Measurements from ENCODE around the gene PFDN1. TPM values are rescaled to one million over a fixed set of nuclear protein-coding genes. Genes with fewer than 3 reads are reported as not detected.

Gene PFDN1
- total RNA-seq, 5 donors from 2014 or later (not counting 1 experiment from before 2014, with no cell fraction given): 26.9 to 32.2 (median 28.1) TPM

GRCh38 chr5:140225396-140225795 lies 77.5 kb downstream of the PFDN1 start:
- no peaks in the 10 kb centered on the region for H3K36me3 Mint-ChIP-seq
- no peaks in the 10 kb centered on the region for H3K4me1 ChIP-seq (ENCODE audit: control insufficient read depth in 1 of 2, extremely low read depth in 1 of 2, insufficient read depth in 2 of 2, low read length in 2 of 2)
- H3K27me3 Mint-ChIP-seq: peaks cover 0 to 5% of the 10 kb centered on the region in 2 donors
- WGBS (ENCODE audit: insufficient coverage): 92% methylated on average over 2 of the region's 3 CpGs
- H3K4me3 Mint-ChIP-seq: no peak overlapping the region
- H3K36me3 ChIP-seq (ENCODE audit: control insufficient read depth in 2 of 2, extremely low read depth in 1 of 2, insufficient read depth in 1 of 2, low read length in 1 of 2): no peaks in the 10 kb centered on the region
- H3K27me3 ChIP-seq (replicated peaks in 1 of 2; ENCODE audit: control insufficient read depth in 2 of 2, extremely low read depth in 1 of 2, insufficient read depth in 2 of 2, low read length in 1 of 2): peaks cover 0 to 3% of the 10 kb centered on the region in 2 experiments
- no peaks in the 10 kb centered on the region for H3K9me3 ChIP-seq
- no peak overlapping the region for H3K27ac Mint-ChIP-seq
- DNase-seq (no peak), ATAC-seq (replicated peaks in 1 of 4) (no peak)
- H3K4me3 ChIP-seq (ENCODE audit: control insufficient read depth in 1 of 2, extremely low read depth in 1 of 2, low read length in 1 of 2): no peak overlapping the region
- H3K4me1 Mint-ChIP-seq: peaks cover 0 to 3% (median 0%) of the 10 kb centered on the region in 3 donors
- no peaks in the 10 kb centered on the region for H3K9me3 Mint-ChIP-seq
- H3K27ac ChIP-seq (ENCODE audit: low read length): no peak overlapping the region
- POLR2A ChIA-PET: no interaction called here
- CTCF ChIA-PET: no interaction called here

- H3K27me3 ChIP-seq (replicated peaks in 1 of 2; ENCODE audit: control insufficient read depth in 2 of 2, extremely low read depth in 1 of 2, insufficient read depth in 2 of 2, low read length in 1 of 2): peaks cover 0 to 3% of the 10 kb centered on the region in 2 experiments
- Mint-ChIP-seq H3K4me3 (no peak overlapping the region), H3K27ac (no peak overlapping the region), H3K4me1 (peaks cover 0 to 3% (median 0%) of the 10 kb centered on the region in 3 donors), H3K27me3 (peaks cover 0 to 5% of the 10 kb centered on the region in 2 donors), H3K36me3 (no peaks in the 10 kb centered on the region), H3K9me3 (no peaks in the 10 kb centered on the region)
- H3K27ac ChIP-seq (ENCODE audit: low read length): no peak overlapping the region
- no peak overlapping the region for H3K4me3 ChIP-seq (ENCODE audit: control insufficient read depth in 1 of 2, extremely low read depth in 1 of 2, low read length in 1 of 2)
- ATAC-seq (replicated peaks in 1 of 4) (no peak), DNase-seq (no peak)
- 82% methylated on average over 1 of the region's 3 CpGs for WGBS (ENCODE audit: insufficient coverage)
- ChIA-PET CTCF (no interaction called here), POLR2A (no interaction called here)
- no peaks in the 10 kb centered on the region for H3K9me3 ChIP-seq
- H3K36me3 ChIP-seq (ENCODE audit: control insufficient read depth in 2 of 2, extremely low read depth in 1 of 2, insufficient read depth in 1 of 2, low read length in 1 of 2): no peaks in the 10 kb centered on the region
- H3K4me1 ChIP-seq (ENCODE audit: control insufficient read depth in 1 of 2, extremely low read depth in 1 of 2, insufficient read depth in 2 of 2, low read length in 2 of 2): no peaks in the 10 kb centered on the region
Measured at GRCh38 chr5:140224658-140225057, 78.2 kb downstream of the PFDN1 start.

GRCh38 chr5:140223567-140223966 lies 79.3 kb downstream of the PFDN1 start:
- ChIA-PET CTCF (interaction anchor here in 1 of 2 donors (0.8 kb wide), 1 partner anchor 124 kb away, joined by 3 read pairs; no protein-coding TSS in a partner anchor), POLR2A (no interaction called here)
- Histone ChIP-seq H3K27me3 (replicated peaks in 1 of 2; ENCODE audit: control insufficient read depth in 2 of 2, extremely low read depth in 1 of 2, insufficient read depth in 2 of 2, low read length in 1 of 2) (peaks cover 0 to 3% of the 10 kb centered on the region in 2 experiments), H3K9me3 (no peaks in the 10 kb centered on the region), H3K4me3 (ENCODE audit: control insufficient read depth in 1 of 2, extremely low read depth in 1 of 2, low read length in 1 of 2) (no peak overlapping the region), H3K4me1 (ENCODE audit: control insufficient read depth in 1 of 2, extremely low read depth in 1 of 2, insufficient read depth in 2 of 2, low read length in 2 of 2) (no peaks in the 10 kb centered on the region), H3K36me3 (ENCODE audit: control insufficient read depth in 2 of 2, extremely low read depth in 1 of 2, insufficient read depth in 1 of 2, low read length in 1 of 2) (no peaks in the 10 kb centered on the region), H3K27ac (ENCODE audit: low read length) (no peak overlapping the region)
- ATAC-seq (replicated peaks in 1 of 4) (no peak), DNase-seq (no peak)
- no CpG with 5 or more reads among the region's 3 CpGs for WGBS (ENCODE audit: insufficient coverage)
- Mint-ChIP-seq H3K4me3 (no peak overlapping the region), H3K36me3 (no peaks in the 10 kb centered on the region), H3K27ac (no peak overlapping the region), H3K27me3 (peaks cover 0 to 5% of the 10 kb centered on the region in 2 donors), H3K9me3 (no peaks in the 10 kb centered on the region), H3K4me1 (peaks cover 0 to 3% (median 0%) of the 10 kb centered on the region in 3 donors)

- H3K4me1 ChIP-seq (ENCODE audit: control insufficient read depth in 1 of 2, extremely low read depth in 1 of 2, insufficient read depth in 2 of 2, low read length in 2 of 2): no peaks in the 10 kb centered on the region
- no peaks in the 10 kb centered on the region for H3K36me3 ChIP-seq (ENCODE audit: control insufficient read depth in 2 of 2, extremely low read depth in 1 of 2, insufficient read depth in 1 of 2, low read length in 1 of 2)
- POLR2A ChIA-PET: no interaction called here
- 67% methylated on average over 1 of the region's 1 CpG for WGBS (ENCODE audit: insufficient coverage)
- H3K9me3 Mint-ChIP-seq: no peaks in the 10 kb centered on the region
- no peak overlapping the region for H3K4me3 ChIP-seq (ENCODE audit: control insufficient read depth in 1 of 2, extremely low read depth in 1 of 2, low read length in 1 of 2)
- H3K4me1 Mint-ChIP-seq: peaks cover 0 to 3% (median 0%) of the 10 kb centered on the region in 3 donors
- peaks cover 0 to 3% of the 10 kb centered on the region in 2 experiments for H3K27me3 ChIP-seq (replicated peaks in 1 of 2; ENCODE audit: control insufficient read depth in 2 of 2, extremely low read depth in 1 of 2, insufficient read depth in 2 of 2, low read length in 1 of 2)
- no peak overlapping the region for H3K27ac Mint-ChIP-seq
- DNase-seq: no peak
- no peak overlapping the region for H3K4me3 Mint-ChIP-seq
- H3K27me3 Mint-ChIP-seq: peaks cover 0 to 5% of the 10 kb centered on the region in 2 donors
- no peak for ATAC-seq (replicated peaks in 1 of 4)
- H3K36me3 Mint-ChIP-seq: no peaks in the 10 kb centered on the region
- CTCF ChIA-PET: interaction anchor here in 1 of 2 donors (0.6 kb wide), 1 partner anchor 132 kb away, joined by 4 read pairs; no protein-coding TSS in a partner anchor
- H3K27ac ChIP-seq (ENCODE audit: low read length): no peak overlapping the region
- H3K9me3 ChIP-seq: no peaks in the 10 kb centered on the region
Measured at GRCh38 chr5:140222416-140222815, 80.5 kb downstream of the PFDN1 start.

- Histone ChIP-seq H3K4me3 (ENCODE audit: control insufficient read depth in 1 of 2, extremely low read depth in 1 of 2, low read length in 1 of 2) (no peak overlapping the region), H3K36me3 (ENCODE audit: control insufficient read depth in 2 of 2, extremely low read depth in 1 of 2, insufficient read depth in 1 of 2, low read length in 1 of 2) (no peaks in the 10 kb centered on the region), H3K4me1 (ENCODE audit: control insufficient read depth in 1 of 2, extremely low read depth in 1 of 2, insufficient read depth in 2 of 2, low read length in 2 of 2) (no peaks in the 10 kb centered on the region), H3K27ac (ENCODE audit: low read length) (no peak overlapping the region), H3K9me3 (no peaks in the 10 kb centered on the region), H3K27me3 (replicated peaks in 1 of 2; ENCODE audit: control insufficient read depth in 2 of 2, extremely low read depth in 1 of 2, insufficient read depth in 2 of 2, low read length in 1 of 2) (peaks cover 0 to 2% of the 10 kb centered on the region in 2 experiments)
- Mint-ChIP-seq H3K36me3 (no peaks in the 10 kb centered on the region), H3K9me3 (no peaks in the 10 kb centered on the region), H3K27me3 (peaks cover 0 to 3% of the 10 kb centered on the region in 2 donors), H3K4me1 (peaks cover 0 to 3% (median 0%) of the 10 kb centered on the region in 3 donors), H3K4me3 (no peak overlapping the region), H3K27ac (no peak overlapping the region)
- DNase-seq (no peak), ATAC-seq (replicated peaks in 1 of 4) (no peak)
- CTCF ChIA-PET: interaction anchor here in 1 of 2 donors (0.6 kb wide), 1 partner anchor 133 kb away, joined by 4 read pairs; no protein-coding TSS in a partner anchor
- POLR2A ChIA-PET: no interaction called here
- WGBS (ENCODE audit: insufficient coverage): 97% methylated on average over 4 of the region's 5 CpGs
Measured at GRCh38 chr5:140221697-140222223, 81.1 kb downstream of the PFDN1 start.

GRCh38 chr5:140220698-140221064 lies 82.2 kb downstream of the PFDN1 start:
- ChIA-PET CTCF (interaction anchor here in 1 of 2 donors (0.7 kb wide), 1 partner anchor 1141 kb away, joined by 4 read pairs; no protein-coding TSS in a partner anchor), POLR2A (no interaction called here)
- no peaks in the 10 kb centered on the region for H3K4me1 ChIP-seq (ENCODE audit: control insufficient read depth in 1 of 2, extremely low read depth in 1 of 2, insufficient read depth in 2 of 2, low read length in 2 of 2)
- no peak overlapping the region for H3K27ac ChIP-seq (ENCODE audit: low read length)
- Mint-ChIP-seq H3K4me1 (peaks cover 0 to 3% (median 0%) of the 10 kb centered on the region in 3 donors), H3K36me3 (no peaks in the 10 kb centered on the region), H3K27ac (no peak overlapping the region), H3K4me3 (no peak overlapping the region), H3K27me3 (no peaks in the 10 kb centered on the region), H3K9me3 (no peaks in the 10 kb centered on the region)
- H3K4me3 ChIP-seq (ENCODE audit: control insufficient read depth in 1 of 2, extremely low read depth in 1 of 2, low read length in 1 of 2): no peak overlapping the region
- WGBS (ENCODE audit: insufficient coverage): no CpG with 5 or more reads among the region's 1 CpG
- ATAC-seq (replicated peaks in 1 of 4): no peak
- no peak for DNase-seq
- H3K27me3 ChIP-seq (replicated peaks in 1 of 2; ENCODE audit: control insufficient read depth in 2 of 2, extremely low read depth in 1 of 2, insufficient read depth in 2 of 2, low read length in 1 of 2): no peaks in the 10 kb centered on the region
- no peaks in the 10 kb centered on the region for H3K36me3 ChIP-seq (ENCODE audit: control insufficient read depth in 2 of 2, extremely low read depth in 1 of 2, insufficient read depth in 1 of 2, low read length in 1 of 2)
- no peaks in the 10 kb centered on the region for H3K9me3 ChIP-seq
